HCT116 (cell line): ENCODE results near the gene CALU. TPM values are rescaled to one million over a fixed set of nuclear protein-coding genes. Genes with fewer than 3 reads are reported as not detected.

Experiments
- total RNA-seq: library from RNA; stranded (reverse); gene quantifications from one replicate; pipeline ENCODE4 v1.2.1, GENCODE V29; 2021; ENCODE audit not compliant: unreplicated experiment

CALU gene
- total RNA-seq, 1 experiment from 2014 or later = 106 TPM

Other genes with a start within 250 kb of the CALU start
- 0.49 TPM for gene GARIN1A, start 67.1 kb upstream of the CALU start, total RNA-seq
- gene OPN1SW, start 36.4 kb downstream of the CALU start, total RNA-seq = not detected
- gene CCDC136, start 52.6 kb downstream of the CALU start, total RNA-seq = 11.1 TPM
- gene FLNC, start 91.0 kb downstream of the CALU start, total RNA-seq = 42.8 TPM
- 149 TPM for gene ATP6V1F, start 123.5 kb downstream of the CALU start, total RNA-seq
- 1.6 TPM for gene KCP, start 171.3 kb downstream of the CALU start, total RNA-seq
- 16.5 TPM for gene IRF5, start 198.6 kb downstream of the CALU start, total RNA-seq